GM12874 (cell line): ENCODE data around the gene ZFC3H1.

Experiments
- CTCF ChIP-seq: IDR thresholded peaks from 2 replicates; pipeline ENCODE4 v1.5.1; 2011; ENCODE audit warnings: low read depth, mild to moderate bottlenecking, control low read depth, low read length, moderate library complexity; ENCODE audit not compliant: insufficient read depth

Gene ZFC3H1

GRCh38 chr12:71626098-71626497 is 37.5 kb downstream of the ZFC3H1 start:
- TF ChIP-seq CTCF = no peak

GRCh38 chr12:71625476-71625875 is 38.2 kb downstream of the ZFC3H1 start:
- no peak for TF ChIP-seq CTCF

- no peak for TF ChIP-seq CTCF
These were observed 41.7 kb downstream of the ZFC3H1 start for GRCh38 chr12:71621938-71622337.

GRCh38 chr12:71610031-71610795 is 53.4 kb downstream of the ZFC3H1 start:
- no peak for TF ChIP-seq CTCF

GRCh38 chr12:71607494-71608330 is 55.9 kb downstream of the ZFC3H1 start:
- no peak for TF ChIP-seq CTCF

- no peak for TF ChIP-seq CTCF
These were observed 58.6 kb downstream of the ZFC3H1 start for GRCh38 chr12:71605039-71605438.

- TF ChIP-seq CTCF = no peak
These were observed 60.7 kb downstream of the ZFC3H1 start for GRCh38 chr12:71602761-71603577.
